Heart left ventricle (tissue), 13 donors: ENCODE results near the gene CD68.

Experiments used
- POLR2A ChIP-seq, 2 donors: fragments of 450-650 bp; IDR thresholded peaks; one replicate each; pipeline ENCODE4 v1.6.1; 2017; ENCODE audit warnings: antibody characterized with exemption in 2 of 2, mild to moderate bottlenecking in 2 of 2, moderate library complexity in 2 of 2
- TF ChIP-seq, protein P1 (sequence below), 12 donors: fragments of 200-600 bp; sonication (generic) in 4 of 12; IDR thresholded peaks; one replicate each; pipeline versions ENCODE4 v1.5.0 to v1.8.0; 2018 to 2022; ENCODE audit warnings: antibody characterized with exemption in 12 of 12, mild to moderate bottlenecking in 5 of 12
- donor health status: ischemic (EF 13 %, LVEDD 7.1; RV severe dilation, severe dysfunction).
- donor health status: DM: no; HTN: yes; CAD: no.
- donor health status: DM: no; HTN: no; CAD: no.
- donor health status: ischemic (EF 25% LVEDD 6.9; RV normal size, moderate dysfunction).
- donor health status: ischemic (EF 25% LVEDD 5.7; RV mildly dilated, moderate dysfunction).
- donor health status: ischemic (EF 35%, LVEDD 5.7; RV mildly dilated, moderate dysfunction).
- donor health status: nonischemic (EF 11% LVEDD 7.7; RV severe dilation, severe dysfunction).
- donor health status: DM: yes; HTN: yes; CAD: no.
- donor health status: PGD.
- donor health status: ischemic (EF 29% LVEDD 5.4; RV normal size, mild dysfunction).
- donor health status: nonischemic (EF 23%, LVEDD 6.1; RV moderate dilation, normal function).

DNA sequence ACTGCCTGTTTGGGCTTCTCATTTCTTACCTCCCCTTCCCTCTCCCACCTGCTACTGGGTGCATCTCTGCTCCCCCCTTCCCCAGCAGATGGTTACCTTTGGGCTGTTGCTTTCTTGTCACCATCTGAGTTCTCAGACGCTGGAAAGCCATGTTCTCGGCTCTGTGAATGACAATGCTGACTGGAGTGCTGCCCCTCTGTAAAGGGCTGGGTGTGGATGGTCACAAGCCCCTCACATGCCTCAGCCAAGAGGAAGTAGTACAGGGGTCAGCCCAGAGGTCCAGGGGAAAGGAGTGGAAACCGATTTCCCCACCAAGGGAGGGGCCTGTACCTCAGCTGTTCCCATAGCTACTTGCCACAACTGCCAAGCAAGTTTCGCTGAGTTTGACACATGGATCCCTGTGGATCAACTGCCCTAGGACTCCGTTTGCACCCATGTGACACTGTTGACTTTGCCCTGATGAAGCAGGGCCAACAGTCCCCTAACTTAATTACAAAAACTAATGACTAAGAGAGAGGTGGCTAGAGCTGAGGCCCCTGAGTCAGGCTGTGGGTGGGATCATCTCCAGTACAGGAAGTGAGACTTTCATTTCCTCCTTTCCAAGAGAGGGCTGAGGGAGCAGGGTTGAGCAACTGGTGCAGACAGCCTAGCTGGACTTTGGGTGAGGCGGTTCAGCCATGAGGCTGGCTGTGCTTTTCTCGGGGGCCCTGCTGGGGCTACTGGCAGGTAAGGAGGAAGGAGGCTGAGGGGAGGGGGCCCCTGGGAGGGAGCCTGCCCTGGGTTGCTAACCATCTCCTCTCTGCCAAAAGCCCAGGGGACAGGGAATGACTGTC, at the start of gene CD68:
- TF ChIP-seq, protein P1, sequence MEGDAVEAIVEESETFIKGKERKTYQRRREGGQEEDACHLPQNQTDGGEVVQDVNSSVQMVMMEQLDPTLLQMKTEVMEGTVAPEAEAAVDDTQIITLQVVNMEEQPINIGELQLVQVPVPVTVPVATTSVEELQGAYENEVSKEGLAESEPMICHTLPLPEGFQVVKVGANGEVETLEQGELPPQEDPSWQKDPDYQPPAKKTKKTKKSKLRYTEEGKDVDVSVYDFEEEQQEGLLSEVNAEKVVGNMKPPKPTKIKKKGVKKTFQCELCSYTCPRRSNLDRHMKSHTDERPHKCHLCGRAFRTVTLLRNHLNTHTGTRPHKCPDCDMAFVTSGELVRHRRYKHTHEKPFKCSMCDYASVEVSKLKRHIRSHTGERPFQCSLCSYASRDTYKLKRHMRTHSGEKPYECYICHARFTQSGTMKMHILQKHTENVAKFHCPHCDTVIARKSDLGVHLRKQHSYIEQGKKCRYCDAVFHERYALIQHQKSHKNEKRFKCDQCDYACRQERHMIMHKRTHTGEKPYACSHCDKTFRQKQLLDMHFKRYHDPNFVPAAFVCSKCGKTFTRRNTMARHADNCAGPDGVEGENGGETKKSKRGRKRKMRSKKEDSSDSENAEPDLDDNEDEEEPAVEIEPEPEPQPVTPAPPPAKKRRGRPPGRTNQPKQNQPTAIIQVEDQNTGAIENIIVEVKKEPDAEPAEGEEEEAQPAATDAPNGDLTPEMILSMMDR (IDR thresholded peaks at IDR 0.05) = no peak
- TF ChIP-seq POLR2A (IDR thresholded peaks at IDR 0.05) = peak in 1 of 2 donors; percentile 53
